Activated CD4-positive, alpha-beta T cell treated with anti-CD3 and anti-CD28 coated beads, Interleukin-2, Interleukin-4, amounts not matched to agents 100 ng/mL and 50 ng/mL, durations not matched to agents 16 hours and 8 hours (primary cell): ENCODE measurements around the gene SBNO2.

Experiments used
- DNase-seq: peaks from one replicate; pipeline ENCODE4 v3.0.0-alpha.2; 2020; ENCODE audit warnings: low spot score

Gene SBNO2

GRCh38 chr19:1167687-1168571 is 6.1 kb downstream of the SBNO2 start:
- DNase-seq = no peak

GRCh38 chr19:1166872-1167573 is 7.0 kb downstream of the SBNO2 start:
- no peak for DNase-seq

- DNase-seq = no peak
Observed at GRCh38 chr19:1164684-1165531, 9.2 kb downstream of the SBNO2 start.

- DNase-seq = no peak
Observed at GRCh38 chr19:1163934-1164683, 10.0 kb downstream of the SBNO2 start.

GRCh38 chr19:1163283-1163933 is 10.7 kb downstream of the SBNO2 start:
- no peak for DNase-seq

GRCh38 chr19:1162404-1163282 is 11.4 kb downstream of the SBNO2 start:
- no peak for DNase-seq

- DNase-seq = no peak
Observed at GRCh38 chr19:1161716-1162115, 12.4 kb downstream of the SBNO2 start.

- no peak for DNase-seq
Observed at GRCh38 chr19:1159864-1160595, 14.0 kb downstream of the SBNO2 start.

GRCh38 chr19:1158885-1159448 is 15.1 kb downstream of the SBNO2 start:
- DNase-seq = no peak

GRCh38 chr19:1157931-1158884 is 15.9 kb downstream of the SBNO2 start:
- DNase-seq = no peak

- DNase-seq = no peak
Observed at GRCh38 chr19:1156830-1157615, 17.0 kb downstream of the SBNO2 start.

GRCh38 chr19:1156305-1156801 is 17.7 kb downstream of the SBNO2 start:
- DNase-seq = no peak

GRCh38 chr19:1155352-1156304 is 18.4 kb downstream of the SBNO2 start:
- no peak for DNase-seq

GRCh38 chr19:1154731-1155351 is 19.2 kb downstream of the SBNO2 start:
- DNase-seq = no peak
